ENCODE measurements around the gene POU3F2. TPM values are rescaled to one million over a fixed set of nuclear protein-coding genes. Genes with fewer than 3 reads are reported as not detected.

The POU3F2 gene
- total RNA-seq, 1 experiment from 2014 or later = not detected

DNA sequence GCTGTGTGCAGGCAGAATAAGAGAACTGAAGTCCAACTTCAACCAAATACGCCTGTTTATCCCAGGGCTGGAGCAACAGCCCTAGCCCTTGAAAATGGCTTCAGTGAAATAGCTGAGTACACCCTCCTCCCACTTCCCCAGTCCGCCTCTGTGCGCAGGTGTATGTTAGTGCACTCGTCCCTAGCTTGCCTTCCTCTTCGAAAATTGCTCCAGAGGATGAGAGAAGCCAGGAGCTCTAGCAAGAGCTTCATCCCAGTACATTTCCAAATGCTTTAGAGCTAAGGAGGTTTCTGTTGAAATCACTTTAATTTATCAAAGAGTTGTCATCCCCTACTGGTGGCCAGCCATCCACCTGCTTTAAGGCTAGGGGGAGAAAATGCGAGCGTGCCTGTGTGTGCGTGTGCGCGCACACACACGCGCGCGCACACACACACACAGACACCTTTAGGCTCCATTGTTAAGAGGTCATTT, 5.4 kb upstream of the POU3F2 start:
- Mint-ChIP-seq H3K36me3 (ENCODE audit: insufficient read depth, unreplicated experiment) (no peaks in the 10 kb centered on the region), H3K27ac (ENCODE audit: low read depth, unreplicated experiment) (no peak overlapping the region), H3K27me3 (ENCODE audit: insufficient read depth, unreplicated experiment) (peaks cover 100% of the 10 kb centered on the region), H3K9me3 (ENCODE audit: unreplicated experiment) (no peaks in the 10 kb centered on the region), H3K4me1 (ENCODE audit: insufficient read depth, unreplicated experiment) (peaks cover 10% of the 10 kb centered on the region), H3K4me3 (ENCODE audit: unreplicated experiment) (no peak overlapping the region)
- ChIA-PET CTCF (interaction anchor here (0.9 to 1.0 kb wide), 2 partner anchors 14 to 290 kb away, joined by 3 to 4 read pairs; no protein-coding TSS in a partner anchor), POLR2A (no interaction called here)
- TF ChIP-seq, protein P1, sequence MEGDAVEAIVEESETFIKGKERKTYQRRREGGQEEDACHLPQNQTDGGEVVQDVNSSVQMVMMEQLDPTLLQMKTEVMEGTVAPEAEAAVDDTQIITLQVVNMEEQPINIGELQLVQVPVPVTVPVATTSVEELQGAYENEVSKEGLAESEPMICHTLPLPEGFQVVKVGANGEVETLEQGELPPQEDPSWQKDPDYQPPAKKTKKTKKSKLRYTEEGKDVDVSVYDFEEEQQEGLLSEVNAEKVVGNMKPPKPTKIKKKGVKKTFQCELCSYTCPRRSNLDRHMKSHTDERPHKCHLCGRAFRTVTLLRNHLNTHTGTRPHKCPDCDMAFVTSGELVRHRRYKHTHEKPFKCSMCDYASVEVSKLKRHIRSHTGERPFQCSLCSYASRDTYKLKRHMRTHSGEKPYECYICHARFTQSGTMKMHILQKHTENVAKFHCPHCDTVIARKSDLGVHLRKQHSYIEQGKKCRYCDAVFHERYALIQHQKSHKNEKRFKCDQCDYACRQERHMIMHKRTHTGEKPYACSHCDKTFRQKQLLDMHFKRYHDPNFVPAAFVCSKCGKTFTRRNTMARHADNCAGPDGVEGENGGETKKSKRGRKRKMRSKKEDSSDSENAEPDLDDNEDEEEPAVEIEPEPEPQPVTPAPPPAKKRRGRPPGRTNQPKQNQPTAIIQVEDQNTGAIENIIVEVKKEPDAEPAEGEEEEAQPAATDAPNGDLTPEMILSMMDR (IDR thresholded peaks at IDR 0.05; ENCODE audit: unreplicated experiment) = no peak
- intact Hi-C loops (cut with micrococcal nuclease) = no loop called here
- no TSS peak for BruUV-seq (replicated peaks)
- no peak for DNase-seq (ENCODE audit: unreplicated experiment)

DNA sequence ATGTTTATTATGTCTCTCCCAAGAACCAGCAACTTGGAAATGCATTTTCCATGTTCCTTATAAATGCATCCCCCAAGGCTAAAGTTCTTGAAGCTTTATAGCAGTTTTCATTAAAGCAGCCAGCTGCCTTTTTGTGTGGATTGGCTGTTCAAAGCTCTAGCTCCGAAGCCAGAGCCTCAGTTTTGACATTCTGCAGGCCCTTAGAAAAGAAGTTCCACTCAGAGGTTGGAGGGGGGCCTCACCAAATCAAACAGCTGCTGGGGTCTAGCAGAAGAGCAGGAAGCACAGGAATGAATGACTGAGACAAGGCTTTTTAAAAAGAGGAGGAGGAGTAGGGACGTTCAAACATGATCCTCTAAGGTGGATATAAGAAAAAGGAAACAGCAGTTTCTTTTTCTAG, 4.2 kb upstream of the POU3F2 start:
- TF ChIP-seq, protein P1 (IDR thresholded peaks at IDR 0.05; ENCODE audit: unreplicated experiment) = no peak
- H3K9me3 Mint-ChIP-seq (ENCODE audit: unreplicated experiment) = no peaks in the 10 kb centered on the region
- no peak overlapping the region for H3K27ac Mint-ChIP-seq (ENCODE audit: low read depth, unreplicated experiment)
- intact Hi-C loops (cut with micrococcal nuclease) = loop anchor here (10.0 kb wide), 1 partner anchor 885 kb away; no protein-coding TSS in a partner anchor
- no peak for DNase-seq (ENCODE audit: unreplicated experiment)
- POLR2A ChIA-PET = no interaction called here
- CTCF ChIA-PET = interaction anchor here (0.7 kb wide), 1 partner anchor 115 kb away, joined by 3 read pairs; no protein-coding TSS in a partner anchor
- BruUV-seq (replicated peaks) = no TSS peak
- H3K27me3 Mint-ChIP-seq (ENCODE audit: insufficient read depth, unreplicated experiment) = peaks cover 100% of the 10 kb centered on the region
- peaks cover 16% of the 10 kb centered on the region for H3K4me1 Mint-ChIP-seq (ENCODE audit: insufficient read depth, unreplicated experiment)
- no peaks in the 10 kb centered on the region for H3K36me3 Mint-ChIP-seq (ENCODE audit: insufficient read depth, unreplicated experiment)
- no peak overlapping the region for H3K4me3 Mint-ChIP-seq (ENCODE audit: unreplicated experiment)

DNA sequence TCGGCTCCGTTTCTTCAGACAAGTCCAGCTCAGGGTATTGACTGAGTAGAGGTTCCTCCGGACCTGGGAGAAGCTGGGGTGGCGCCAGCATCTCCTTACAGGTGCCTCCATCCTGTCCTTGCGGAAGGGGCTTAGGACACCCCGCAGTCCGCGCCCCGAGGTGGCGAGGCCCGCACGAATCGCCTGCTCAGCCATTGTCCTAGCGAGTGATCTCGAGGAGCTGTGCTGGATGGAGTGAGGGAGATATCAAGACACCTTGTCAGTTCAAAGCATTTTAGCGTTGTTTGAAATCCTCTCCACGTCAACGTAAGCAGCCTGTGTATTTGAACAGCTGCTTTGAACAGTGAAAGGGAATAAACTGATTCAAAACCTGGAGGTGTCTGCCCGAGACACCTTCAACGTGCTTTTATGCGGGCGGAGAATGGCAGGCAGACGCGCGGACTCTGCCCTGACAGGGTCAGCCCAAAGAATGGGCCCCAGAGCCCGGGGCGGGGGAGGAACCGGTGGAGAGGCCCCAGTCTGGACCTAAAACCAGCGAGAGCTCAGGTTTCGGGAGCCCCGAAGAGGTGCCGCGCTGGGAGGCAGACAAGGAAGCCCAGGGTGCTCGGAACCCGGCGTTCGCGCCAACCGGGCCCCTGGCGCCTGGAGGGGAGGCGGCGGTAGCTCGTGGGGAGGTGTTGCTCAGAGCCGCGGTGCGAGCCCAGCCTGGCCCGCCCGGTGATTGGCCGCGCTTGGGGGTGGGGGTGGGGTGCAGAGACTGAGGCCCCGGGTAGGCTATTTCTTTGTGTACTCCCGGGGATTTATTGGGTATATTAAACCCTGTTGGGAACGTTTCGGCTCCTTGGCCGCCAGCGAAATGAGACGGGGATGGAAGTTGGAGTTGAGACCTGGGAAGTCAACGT, 3.1 kb upstream of the POU3F2 start:
- H3K36me3 Mint-ChIP-seq (ENCODE audit: insufficient read depth, unreplicated experiment) = no peaks in the 10 kb centered on the region
- no peak overlapping the region for H3K27ac Mint-ChIP-seq (ENCODE audit: low read depth, unreplicated experiment)
- CTCF ChIA-PET = no interaction called here
- H3K9me3 Mint-ChIP-seq (ENCODE audit: unreplicated experiment) = no peaks in the 10 kb centered on the region
- TF ChIP-seq, protein P1 (IDR thresholded peaks at IDR 0.05; ENCODE audit: unreplicated experiment) = no peak
- peaks cover 22% of the 10 kb centered on the region for H3K4me1 Mint-ChIP-seq (ENCODE audit: insufficient read depth, unreplicated experiment)
- intact Hi-C loops (cut with micrococcal nuclease) = loop anchor here (10.0 kb wide), 1 partner anchor 887 kb away; no protein-coding TSS in a partner anchor
- POLR2A ChIA-PET = no interaction called here
- no peak overlapping the region for H3K4me3 Mint-ChIP-seq (ENCODE audit: unreplicated experiment)
- BruUV-seq (replicated peaks) = no TSS peak
- DNase-seq (ENCODE audit: unreplicated experiment) = no peak
- H3K27me3 Mint-ChIP-seq (ENCODE audit: insufficient read depth, unreplicated experiment) = peaks cover 100% of the 10 kb centered on the region

DNA sequence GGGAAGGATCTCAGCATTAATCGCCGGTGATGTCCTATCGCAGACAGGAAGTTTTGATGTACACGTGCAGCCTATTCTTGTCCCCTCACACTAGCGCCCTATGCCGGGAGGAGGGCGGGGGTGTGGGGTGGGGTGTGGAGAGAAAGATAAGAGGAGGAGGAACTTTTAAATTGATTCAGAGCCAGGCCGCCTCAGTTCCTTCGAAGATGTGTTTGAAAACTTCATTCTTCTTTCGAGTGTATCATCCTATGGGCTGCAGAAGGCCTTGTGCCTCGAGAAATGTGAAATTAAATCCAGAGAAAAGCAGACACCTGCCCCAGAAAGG, 2.5 kb upstream of the POU3F2 start:
- H3K36me3 Mint-ChIP-seq (ENCODE audit: insufficient read depth, unreplicated experiment) = no peaks in the 10 kb centered on the region
- no TSS peak for BruUV-seq (replicated peaks)
- peaks cover 100% of the 10 kb centered on the region for H3K27me3 Mint-ChIP-seq (ENCODE audit: insufficient read depth, unreplicated experiment)
- CTCF ChIA-PET = interaction anchor here (0.6 kb wide), 1 partner anchor 11 kb away, joined by 3 read pairs; no protein-coding TSS in a partner anchor
- POLR2A ChIA-PET = no interaction called here
- no peak overlapping the region for H3K4me3 Mint-ChIP-seq (ENCODE audit: unreplicated experiment)
- DNase-seq (ENCODE audit: unreplicated experiment) = no peak
- intact Hi-C loops (cut with micrococcal nuclease) = loop anchor here (10.0 kb wide), 1 partner anchor 887 kb away; no protein-coding TSS in a partner anchor
- H3K9me3 Mint-ChIP-seq (ENCODE audit: unreplicated experiment) = no peaks in the 10 kb centered on the region
- TF ChIP-seq, protein P1 (IDR thresholded peaks at IDR 0.05; ENCODE audit: unreplicated experiment) = no peak
- no peak overlapping the region for H3K27ac Mint-ChIP-seq (ENCODE audit: low read depth, unreplicated experiment)
- H3K4me1 Mint-ChIP-seq (ENCODE audit: insufficient read depth, unreplicated experiment) = peaks cover 22% of the 10 kb centered on the region

All from MCF 10A (cell line).